Measurements from ENCODE around the gene KRT36. TPM values are rescaled to one million over a fixed set of nuclear protein-coding genes. Genes with fewer than 3 reads are reported as not detected.
A peak's percentile ranks its signal among the peaks of the same experiment; 100 is the strongest.

The KRT36 gene
- total and polyA plus RNA-seq, 7 donors = 0.04 TPM; not detected in 6

- peaks cover 0 to 3% (median 3%) of the 10 kb centered on the region in 3 donors for H3K27me3 ChIP-seq (ENCODE audit: insufficient read depth in 3 of 3, low read length in 2 of 3)
Observed at GRCh38 chr17:41499714-41500113, 10.0 kb upstream of the KRT36 start.

GRCh38 chr17:41498276-41498675 is 8.6 kb upstream of the KRT36 start:
- intact Hi-C loops (cut with DNase I) = no loop called here
- peaks cover 0 to 3% (median 3%) of the 10 kb centered on the region in 3 donors for H3K27me3 ChIP-seq (ENCODE audit: insufficient read depth in 3 of 3, low read length in 2 of 3)

More at GRCh38 chr17:41499714-41500113, 10.0 kb upstream of the KRT36 start:
- Histone ChIP-seq H3K36me3 (ENCODE audit: insufficient read depth in 1 of 2, low read depth in 1 of 2) (no peaks in the 10 kb centered on the region), H3K4me1 (no peaks in the 10 kb centered on the region), H3K4me3 (no peak overlapping the region), H3K27ac (no peak overlapping the region), H3K9me3 (no peaks in the 10 kb centered on the region)
- DNase-seq = no peak
- intact Hi-C loops (cut with DNase I) = no loop called here
- ATAC-seq = no peak
- TF ChIP-seq CTCF (IDR thresholded peaks at IDR 0.05) = no peak
- WGBS, 3 donors = 74 to 77% (median 75%) methylated on average over 5 of the region's 5 CpGs

GRCh38 chr17:41496803-41497484 is 7.2 kb upstream of the KRT36 start:
- Histone ChIP-seq H3K27ac (no peak overlapping the region), H3K36me3 (ENCODE audit: insufficient read depth in 1 of 2, low read depth in 1 of 2) (no peaks in the 10 kb centered on the region), H3K27me3 (ENCODE audit: insufficient read depth in 3 of 3, low read length in 2 of 3) (peaks cover 0 to 3% (median 3%) of the 10 kb centered on the region in 3 donors), H3K9me3 (no peaks in the 10 kb centered on the region), H3K4me1 (no peaks in the 10 kb centered on the region), H3K4me3 (no peak overlapping the region)
- TF ChIP-seq CTCF (IDR thresholded peaks at IDR 0.05) = peak; percentile 49
- DNase-seq = peak; percentile 61 to 76
- intact Hi-C loops (cut with DNase I) = no loop called here
- WGBS, 3 donors = 64 to 71% (median 71%) methylated on average over 11 to 12 of the region's 12 CpGs
- peak; percentile 77 to 84 (median 80) for ATAC-seq

More at GRCh38 chr17:41498276-41498675, 8.6 kb upstream of the KRT36 start:
- H3K27ac ChIP-seq = no peak overlapping the region
- no peaks in the 10 kb centered on the region for H3K36me3 ChIP-seq (ENCODE audit: insufficient read depth in 1 of 2, low read depth in 1 of 2)
- no peaks in the 10 kb centered on the region for H3K4me1 ChIP-seq
- H3K4me3 ChIP-seq = no peak overlapping the region
- H3K9me3 ChIP-seq = no peaks in the 10 kb centered on the region
- DNase-seq (no peak), ATAC-seq (no peak)
- no peak for TF ChIP-seq CTCF (IDR thresholded peaks at IDR 0.05)
- WGBS, 3 donors = 59 to 63% (median 60%) methylated on average over 6 of the region's 6 CpGs

GRCh38 chr17:41494524-41494923 is 4.8 kb upstream of the KRT36 start:
- H3K4me1 ChIP-seq = no peaks in the 10 kb centered on the region
- peak; percentile 40 to 84 (median 74) for ATAC-seq

More at GRCh38 chr17:41494524-41494923, 4.8 kb upstream of the KRT36 start:
- intact Hi-C loops (cut with DNase I) = no loop called here
- H3K27ac ChIP-seq = no peak overlapping the region
- WGBS, 3 donors = 10 to 47% (median 30%) methylated on average over 2 of the region's 2 CpGs
- H3K27me3 ChIP-seq (ENCODE audit: insufficient read depth in 3 of 3, low read length in 2 of 3) = peaks cover 0 to 3% (median 0%) of the 10 kb centered on the region in 3 donors
- no peak overlapping the region for H3K4me3 ChIP-seq
- DNase-seq = no peak
- TF ChIP-seq CTCF (IDR thresholded peaks at IDR 0.05) = no peak
- H3K36me3 ChIP-seq (ENCODE audit: insufficient read depth in 1 of 2, low read depth in 1 of 2) = no peaks in the 10 kb centered on the region
- H3K9me3 ChIP-seq = no peaks in the 10 kb centered on the region
